MM.1S (cell line): Measurements from ENCODE around the gene ADAMTS2.

Source experiments
- DNase-seq: peaks from one replicate; pipeline ENCODE4 v3.0.0-alpha.2; 2015
- H2AFZ ChIP-seq: fragments of 300-600 bp; sonication (generic); 2 replicates; pipeline ENCODE4 v1.6.0; 2016; ENCODE audit warnings: antibody characterized with exemption, low read length
- H3F3A ChIP-seq: fragments of 300-600 bp; sonication (generic); 2 replicates; pipeline ENCODE4 v1.6.1; 2016; ENCODE audit warnings: mild to moderate bottlenecking, antibody characterized with exemption, low read length, moderate library complexity, mixed read lengths; ENCODE audit not compliant: insufficient read depth
- H3K27ac ChIP-seq: fragments of 300-600 bp; sonication (generic); 2 replicates; pipeline ENCODE4 v1.5.1; 2016; ENCODE audit warnings: mild to moderate bottlenecking, low read length
- H3K27me3 ChIP-seq: fragments of 300-600 bp; sonication (generic); replicated peaks from 2 replicates; pipeline ENCODE4 v1.6.0; 2016; ENCODE audit warnings: low read length; ENCODE audit not compliant: insufficient read depth
- H3K36me3 ChIP-seq: fragments of 300-600 bp; sonication (generic); replicated peaks from 2 replicates; pipeline ENCODE4 v1.6.1; 2016; ENCODE audit warnings: mild to moderate bottlenecking, low read length, mixed read lengths; ENCODE audit not compliant: insufficient read depth
- H3K4me1 ChIP-seq: fragments of 300-600 bp; sonication (generic); 2 replicates; pipeline ENCODE4 v1.6.1; 2016; ENCODE audit warnings: low read length, mixed read lengths
- H3K4me2 ChIP-seq: fragments of 300-600 bp; sonication (generic); 2 replicates; pipeline ENCODE4 v1.6.0; 2016; ENCODE audit warnings: low read depth, low read length
- H3K4me3 ChIP-seq: fragments of 300-600 bp; sonication (generic); 2 replicates; pipeline ENCODE4 v1.5.1; 2016; ENCODE audit warnings: low read length, mixed read lengths
- H3K79me2 ChIP-seq: fragments of 300-600 bp; sonication (generic); 2 replicates; pipeline ENCODE4 v1.6.1; 2016; ENCODE audit warnings: mixed run types, low read length, mixed read lengths
- H3K9ac ChIP-seq: fragments of 300-600 bp; sonication (generic); 2 replicates; pipeline ENCODE4 v1.6.1; 2016; ENCODE audit warnings: low read length, mixed read lengths
- H3K9me2 ChIP-seq: fragments of 300-600 bp; sonication (generic); replicated peaks from 2 replicates; pipeline ENCODE4 v1.6.1; 2016; ENCODE audit warnings: mild to moderate bottlenecking, low read length, mixed read lengths; ENCODE audit not compliant: insufficient read depth
- H3K9me3 ChIP-seq: fragments of 300-600 bp; sonication (generic); replicated peaks from 2 replicates; pipeline ENCODE4 v1.6.1; 2016; ENCODE audit warnings: mild to moderate bottlenecking, low read length, mixed read lengths; ENCODE audit not compliant: insufficient read depth
- H4K20me1 ChIP-seq: fragments of 300-600 bp; sonication (generic); 2 replicates; pipeline ENCODE4 v1.6.1; 2016; ENCODE audit warnings: mild to moderate bottlenecking, low read length, moderate library complexity, mixed read lengths; ENCODE audit not compliant: insufficient read depth
- EZH2 ChIP-seq: fragments of 300-600 bp; sonication (generic); optimal IDR thresholded peaks from 2 replicates; pipeline ENCODE3; 2017; ENCODE audit warnings: low read depth, mild to moderate bottlenecking, antibody characterized with exemption, low read length, mixed read lengths
- EZH2phosphoT487 ChIP-seq: fragments of 300-600 bp; sonication (generic); IDR thresholded peaks from 2 replicates; pipeline ENCODE4 v1.6.1; 2018; ENCODE audit warnings: antibody characterized with exemption, low read length
- TF ChIP-seq, protein P1 (sequence below): fragments of 300-600 bp; sonication (generic); IDR thresholded peaks from 2 replicates; pipeline ENCODE4 v1.5.1; 2016; ENCODE audit warnings: antibody characterized with exemption, low read length, mixed read lengths

Gene ADAMTS2

DNA sequence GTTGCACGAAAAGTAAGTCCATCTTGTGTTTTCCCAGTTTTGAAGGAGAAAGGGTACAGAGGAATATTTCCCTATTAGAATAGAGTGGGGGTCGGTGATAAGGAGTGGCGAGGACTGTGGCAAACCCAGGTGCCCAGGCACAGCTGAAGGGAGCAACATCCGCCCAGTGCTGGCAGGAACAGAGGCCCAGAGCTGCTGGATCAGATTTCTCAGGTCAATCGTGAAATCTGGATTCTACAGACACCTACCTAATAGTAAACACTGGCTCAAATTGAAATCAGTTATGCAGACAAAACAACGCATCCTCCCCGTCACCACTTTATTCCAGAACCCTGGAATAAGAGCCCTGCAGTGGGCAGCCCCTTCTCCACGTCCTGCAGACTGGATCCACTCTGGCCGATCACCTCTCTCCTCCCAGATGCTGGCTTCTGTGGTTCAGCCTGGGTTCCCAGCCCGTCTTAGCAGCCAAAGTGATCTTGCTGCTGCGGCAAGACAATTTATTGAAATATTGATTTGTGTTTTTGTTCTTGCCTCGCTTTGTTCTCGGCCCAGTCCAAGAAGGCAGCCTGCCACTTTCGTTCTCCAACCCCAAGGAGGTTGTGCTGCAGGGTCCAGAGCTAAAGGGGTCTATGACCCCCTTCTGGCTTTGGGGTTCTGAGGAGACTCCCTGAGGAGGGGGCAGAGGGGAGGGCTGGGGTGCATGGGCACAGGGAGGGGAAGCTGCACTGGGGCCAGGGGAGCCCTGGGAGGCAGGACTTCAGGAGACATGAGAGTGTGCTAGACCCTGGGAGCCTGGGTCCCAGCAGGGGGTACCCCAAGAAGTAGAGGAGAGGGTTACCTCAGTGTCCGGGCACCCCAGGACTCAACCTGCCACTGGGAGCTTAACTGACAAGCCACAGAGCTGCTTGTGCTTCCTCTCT lies 181.8 kb downstream of the ADAMTS2 start:
- H3K27me3 ChIP-seq: peaks cover 4% of the 10 kb centered on the region; the same call in 1 of the 2 replicates
- H3K4me2 ChIP-seq: no peak overlapping the region
- DNase-seq: no peak

DNA sequence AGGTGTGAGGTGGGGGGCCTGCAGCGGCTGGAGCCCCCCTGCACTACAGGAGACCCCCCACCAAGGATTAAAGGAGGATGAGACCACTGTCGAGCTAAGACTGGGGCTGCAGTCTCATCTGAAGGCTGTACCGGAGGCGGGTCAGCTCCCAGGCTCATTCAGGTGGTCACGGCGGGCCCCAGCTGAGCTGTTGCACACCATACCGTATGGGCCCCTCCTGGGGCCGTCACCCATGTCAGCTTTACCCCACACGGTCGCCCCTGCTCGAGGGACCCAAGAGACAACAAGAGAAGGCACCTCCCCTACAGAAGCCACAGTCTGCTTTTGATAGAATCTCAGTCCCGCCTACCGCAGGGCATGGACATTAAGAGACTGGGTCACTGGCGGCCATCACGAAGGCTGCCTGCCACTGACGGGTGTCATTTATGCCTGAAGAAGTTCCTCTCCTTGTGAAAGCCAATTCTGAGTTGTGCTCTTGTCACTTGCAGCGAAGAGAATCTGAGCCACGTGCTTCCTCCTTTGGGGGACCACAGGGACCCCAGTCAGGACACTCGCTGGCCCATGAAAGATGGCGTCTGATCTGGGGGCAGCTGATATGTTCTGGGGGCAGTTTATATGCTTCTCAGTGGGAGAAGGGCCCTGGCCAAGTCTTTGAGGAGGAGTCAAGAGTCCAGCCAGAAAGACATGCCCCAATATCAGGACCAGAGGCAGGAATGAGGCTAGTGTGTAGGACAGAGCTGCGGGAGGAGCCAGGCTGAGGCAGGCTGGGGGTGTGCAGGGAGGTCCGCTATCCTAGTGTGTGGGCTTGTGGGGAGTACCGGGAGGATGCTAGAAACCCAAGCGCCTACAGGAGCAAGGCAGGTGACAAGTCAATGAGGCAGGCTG lies 182.7 kb downstream of the ADAMTS2 start:
- no peaks in the 10 kb centered on the region for H3K4me1 ChIP-seq
- no peak overlapping the region for H3K4me3 ChIP-seq
- TF ChIP-seq, protein P1, sequence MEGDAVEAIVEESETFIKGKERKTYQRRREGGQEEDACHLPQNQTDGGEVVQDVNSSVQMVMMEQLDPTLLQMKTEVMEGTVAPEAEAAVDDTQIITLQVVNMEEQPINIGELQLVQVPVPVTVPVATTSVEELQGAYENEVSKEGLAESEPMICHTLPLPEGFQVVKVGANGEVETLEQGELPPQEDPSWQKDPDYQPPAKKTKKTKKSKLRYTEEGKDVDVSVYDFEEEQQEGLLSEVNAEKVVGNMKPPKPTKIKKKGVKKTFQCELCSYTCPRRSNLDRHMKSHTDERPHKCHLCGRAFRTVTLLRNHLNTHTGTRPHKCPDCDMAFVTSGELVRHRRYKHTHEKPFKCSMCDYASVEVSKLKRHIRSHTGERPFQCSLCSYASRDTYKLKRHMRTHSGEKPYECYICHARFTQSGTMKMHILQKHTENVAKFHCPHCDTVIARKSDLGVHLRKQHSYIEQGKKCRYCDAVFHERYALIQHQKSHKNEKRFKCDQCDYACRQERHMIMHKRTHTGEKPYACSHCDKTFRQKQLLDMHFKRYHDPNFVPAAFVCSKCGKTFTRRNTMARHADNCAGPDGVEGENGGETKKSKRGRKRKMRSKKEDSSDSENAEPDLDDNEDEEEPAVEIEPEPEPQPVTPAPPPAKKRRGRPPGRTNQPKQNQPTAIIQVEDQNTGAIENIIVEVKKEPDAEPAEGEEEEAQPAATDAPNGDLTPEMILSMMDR: no peak
- no peak for TF ChIP-seq EZH2phosphoT487
- TF ChIP-seq EZH2: no peak
- H3K4me2 ChIP-seq: no peak overlapping the region
- H3K27me3 ChIP-seq: peaks cover 7% of the 10 kb centered on the region; the same call in 1 of the 2 replicates
- no peaks in the 10 kb centered on the region for H3K9me3 ChIP-seq
- H4K20me1 ChIP-seq: no peaks in the 10 kb centered on the region
- no peaks in the 10 kb centered on the region for H3K79me2 ChIP-seq
- no peak overlapping the region for H3K9ac ChIP-seq
- H3K36me3 ChIP-seq: no peaks in the 10 kb centered on the region
- H3K27ac ChIP-seq: no peak overlapping the region
- no peak for DNase-seq
- no peaks in the 10 kb centered on the region for H3K9me2 ChIP-seq
- H2AFZ ChIP-seq: no peak overlapping the region
- no peaks in the 10 kb centered on the region for H3F3A ChIP-seq

More for the DNA sequence above, 181.8 kb downstream of the ADAMTS2 start:
- no peaks in the 10 kb centered on the region for H3K36me3 ChIP-seq
- no peaks in the 10 kb centered on the region for H3F3A ChIP-seq
- H3K4me3 ChIP-seq: no peak overlapping the region
- H2AFZ ChIP-seq: no peak overlapping the region
- H3K9ac ChIP-seq: no peak overlapping the region
- H4K20me1 ChIP-seq: no peaks in the 10 kb centered on the region
- no peaks in the 10 kb centered on the region for H3K9me2 ChIP-seq
- H3K27ac ChIP-seq: no peak overlapping the region
- TF ChIP-seq EZH2: no peak
- TF ChIP-seq, protein P1: no peak
- no peak for TF ChIP-seq EZH2phosphoT487
- no peaks in the 10 kb centered on the region for H3K79me2 ChIP-seq
- H3K9me3 ChIP-seq: no peaks in the 10 kb centered on the region
- no peaks in the 10 kb centered on the region for H3K4me1 ChIP-seq

DNA sequence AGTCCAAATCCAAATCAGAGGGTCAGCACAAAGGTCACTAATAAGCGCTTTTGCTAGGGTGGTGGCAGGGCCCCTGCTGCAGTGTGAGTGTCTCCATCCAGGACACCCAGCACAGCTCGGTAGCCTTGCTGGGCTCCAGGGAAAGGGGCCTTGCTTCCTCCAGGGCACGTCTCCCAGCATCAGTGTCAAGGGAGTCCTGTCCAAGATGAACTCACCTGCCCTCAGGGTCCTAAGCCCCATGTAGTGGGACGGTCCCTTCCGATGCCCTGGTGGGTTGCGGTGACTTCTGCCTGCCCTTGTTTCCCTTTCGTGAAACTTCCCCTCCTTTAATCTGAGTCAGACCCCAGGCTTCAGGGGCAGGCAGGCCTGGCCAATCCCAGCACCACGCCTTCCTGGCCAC lies 183.4 kb downstream of the ADAMTS2 start:
- TF ChIP-seq EZH2: no peak
- TF ChIP-seq EZH2phosphoT487: no peak
- TF ChIP-seq, protein P1: no peak
- no peak overlapping the region for H3K4me3 ChIP-seq
- H3K27me3 ChIP-seq: peaks cover 10% of the 10 kb centered on the region; the same call in 1 of the 2 replicates
- no peaks in the 10 kb centered on the region for H3K4me1 ChIP-seq
- no peaks in the 10 kb centered on the region for H3K9me2 ChIP-seq
- no peak overlapping the region for H2AFZ ChIP-seq
- no peaks in the 10 kb centered on the region for H4K20me1 ChIP-seq
- DNase-seq: no peak
- no peak overlapping the region for H3K4me2 ChIP-seq
- H3K27ac ChIP-seq: no peak overlapping the region
- H3F3A ChIP-seq: no peaks in the 10 kb centered on the region
- H3K36me3 ChIP-seq: no peaks in the 10 kb centered on the region
- H3K9ac ChIP-seq: no peak overlapping the region
- H3K79me2 ChIP-seq: no peaks in the 10 kb centered on the region
- no peaks in the 10 kb centered on the region for H3K9me3 ChIP-seq
